Fibroblast of lung (primary cell): Measurements from ENCODE around the gene TSPAN18. TPM values are rescaled to one million over a fixed set of nuclear protein-coding genes. Genes with fewer than 3 reads are reported as not detected.

Experiments
- DNase-seq, 2 donors: peaks; one replicate each; pipeline versions ENCODE4 v3.0.0 to v3.0.0-alpha.2; 2010; ENCODE audit warnings: low read depth in 2 of 2
- H2AFZ ChIP-seq: 2 replicates; pipeline ENCODE4 v1.5.1; 2012; ENCODE audit warnings: low read length, control low read depth, inconsistent platforms
- H3K27ac ChIP-seq: 2 replicates; pipeline ENCODE4 v1.5.1; 2011; ENCODE audit warnings: low read length, control low read depth; ENCODE audit not compliant: insufficient read depth
- H3K27me3 ChIP-seq: 2 replicates; pipeline ENCODE4 v1.5.1; 2011; ENCODE audit warnings: mild to moderate bottlenecking, low read length; ENCODE audit not compliant: control insufficient read depth, insufficient read depth
- H3K36me3 ChIP-seq: 2 replicates; pipeline ENCODE4 v1.5.1; 2011; ENCODE audit warnings: low read length; ENCODE audit not compliant: control insufficient read depth, insufficient read depth
- H3K4me1 ChIP-seq: 2 replicates; pipeline ENCODE4 v1.5.1; 2011; ENCODE audit warnings: low read length; ENCODE audit not compliant: control insufficient read depth, insufficient read depth; ENCODE audit errors: extremely low read depth
- H3K4me2 ChIP-seq: 2 replicates; pipeline ENCODE4 v1.5.1; 2011; ENCODE audit warnings: low read length, control low read depth; ENCODE audit not compliant: insufficient read depth; ENCODE audit errors: extremely low read depth
- H3K4me3 ChIP-seq, 4 experiments: fragments of 200-600 bp in 1 of 4; sonication (generic) in 1 of 4; replicated peaks in 1 of 4; 2 replicates each; pipeline ENCODE4 v1.5.1; 2011 to 2016; ENCODE audit warnings: low read length in 4 of 4, low read depth in 3 of 4, mild to moderate bottlenecking in 3 of 4, control low read depth in 2 of 4, inconsistent platforms in 1 of 4, mixed read lengths in 1 of 4; ENCODE audit not compliant: insufficient read depth in 1 of 4; ENCODE audit errors: control extremely low read depth in 1 of 4
- H3K79me2 ChIP-seq: 2 replicates; pipeline ENCODE4 v1.5.1; 2012; ENCODE audit warnings: mild to moderate bottlenecking, low read length, inconsistent platforms; ENCODE audit not compliant: control insufficient read depth, insufficient read depth
- H3K9ac ChIP-seq: 2 replicates; pipeline ENCODE4 v1.5.1; 2011; ENCODE audit warnings: mild to moderate bottlenecking, low read length, control low read depth; ENCODE audit not compliant: insufficient read depth
- H3K9me3 ChIP-seq: 2 replicates; pipeline ENCODE4 v1.5.1; 2012; ENCODE audit warnings: low read depth, low read length; ENCODE audit not compliant: control insufficient read depth, insufficient read depth
- H4K20me1 ChIP-seq: 2 replicates; pipeline ENCODE4 v1.5.1; 2011; ENCODE audit warnings: low read length; ENCODE audit not compliant: control insufficient read depth, insufficient read depth; ENCODE audit errors: extremely low read depth
- CTCF ChIP-seq, 2 donors: IDR thresholded peaks in 1 of 2; conservative IDR thresholded peaks in 1 of 2; 1 replicate in 1 of 2; 2 replicates in 1 of 2; pipeline ENCODE4 v1.5.1; 2011 to 2012; ENCODE audit warnings: low read length in 2 of 2, control low read depth in 1 of 2, inconsistent platforms in 1 of 2, low read depth in 1 of 2, mild to moderate bottlenecking in 1 of 2
- EZH2 ChIP-seq: IDR thresholded peaks from 2 replicates; pipeline ENCODE4 v1.5.1; 2012; ENCODE audit warnings: low read length, control low read depth, mild to moderate bottlenecking; ENCODE audit errors: missing control alignments
- polyA plus RNA-seq, 2 donors: library from polyadenylated mRNA; depleted of rRNA in 1 of 2; stranded (reverse) in 1 of 2; unstranded in 1 of 2; fragments of >200 nt; gene quantifications; 2 replicates each; pipeline ENCODE4 v1.2.1, GENCODE V29; 2011 to 2012; ENCODE audit warnings: missing spikeins in 1 of 2
- total RNA-seq: library from RNA; depleted of rRNA; stranded (reverse); fragments of >200 nt; gene quantifications from 2 replicates; pipeline ENCODE4 v1.2.1, GENCODE V29; 2014

The TSPAN18 gene
- total and polyA plus RNA-seq, 2 donors (not counting 1 experiment from before 2014, with no cell fraction given) = 0.15 TPM; not detected in 1

DNA sequence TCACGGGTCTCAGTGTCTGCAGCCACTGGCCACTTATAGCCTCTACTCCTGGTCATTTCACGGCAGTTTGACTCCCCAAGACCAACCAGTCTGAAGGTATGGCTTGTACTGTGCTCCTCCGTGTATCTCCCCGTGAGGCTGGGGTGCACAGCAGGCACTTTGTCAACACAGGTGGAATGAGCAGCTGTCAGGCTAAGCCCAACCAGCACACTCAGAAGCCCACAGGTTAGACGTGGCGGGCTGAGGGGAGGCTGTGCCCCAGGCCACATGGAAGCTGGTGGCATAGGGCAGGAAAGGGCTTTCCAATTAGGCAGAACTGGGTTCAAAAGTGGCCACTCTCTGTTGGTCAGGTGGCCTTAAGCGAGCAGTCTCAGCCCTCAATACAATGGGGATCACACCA lies 216.9 kb downstream of the TSPAN18 start:
- no peak overlapping the region for H3K27ac ChIP-seq

DNA sequence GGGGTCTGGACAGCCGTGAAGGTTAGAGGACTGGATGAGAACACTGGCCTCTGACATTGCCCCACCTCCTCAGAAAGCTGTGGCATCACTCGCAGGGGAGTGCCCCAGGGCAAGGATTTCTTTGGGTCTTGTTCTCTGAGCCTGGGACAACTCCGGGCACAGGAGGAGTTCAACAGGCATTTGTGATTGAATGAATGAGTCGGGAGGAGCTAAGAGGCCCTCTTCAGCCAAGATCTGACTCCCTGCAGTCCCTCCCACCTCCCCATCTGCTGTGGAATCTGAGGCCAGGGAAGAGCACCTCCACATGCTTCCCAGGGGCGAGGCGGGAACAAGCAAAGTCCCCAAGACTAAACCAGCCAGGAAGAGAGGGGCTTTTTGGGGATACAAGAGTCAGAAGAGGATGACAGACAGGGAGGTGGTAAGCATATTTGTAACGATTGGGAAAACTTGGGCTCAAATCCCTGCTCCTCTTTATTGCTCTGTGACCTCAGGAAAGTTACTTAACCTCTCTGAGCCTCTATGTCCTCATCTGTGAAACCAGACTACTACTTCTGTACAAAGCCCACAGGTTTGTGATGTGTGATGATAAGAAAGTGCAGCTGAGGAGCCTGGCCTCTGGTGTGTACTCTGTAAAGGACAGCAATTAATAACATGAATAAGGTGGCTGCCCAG lies 217.6 kb downstream of the TSPAN18 start:
- Histone ChIP-seq H3K27me3 (no peaks in the 10 kb centered on the region), H3K9ac (no peak overlapping the region), H3K9me3 (no peaks in the 10 kb centered on the region), H3K4me2 (no peak overlapping the region), H3K27ac (no peak overlapping the region), H3K79me2 (peaks cover 75% of the 10 kb centered on the region), H3K4me3 (no peak overlapping the region), H4K20me1 (peaks cover 2% of the 10 kb centered on the region), H2AFZ (no peak overlapping the region), H3K36me3 (peaks cover 6% of the 10 kb centered on the region), H3K4me1 (peaks cover 17% of the 10 kb centered on the region)
- DNase-seq = no peak
- TF ChIP-seq EZH2 (no peak), CTCF (conservative IDR thresholded peaks at IDR 0.05 in 1 of 2, IDR thresholded peaks at IDR 0.05 in 1 of 2; ENCODE audit: low read depth in 1 of 2, low read length in 2 of 2) (no peak)

More for the DNA sequence above, 216.9 kb downstream of the TSPAN18 start:
- Histone ChIP-seq H3K4me1 (peaks cover 16% of the 10 kb centered on the region), H3K27me3 (no peaks in the 10 kb centered on the region), H3K9me3 (no peaks in the 10 kb centered on the region), H3K4me2 (no peak overlapping the region), H3K36me3 (peaks cover 6% of the 10 kb centered on the region), H3K4me3 (no peak overlapping the region), H3K9ac (no peak overlapping the region), H2AFZ (no peak overlapping the region), H4K20me1 (peaks cover 2% of the 10 kb centered on the region), H3K79me2 (peaks cover 74% of the 10 kb centered on the region)
- no peak for DNase-seq
- TF ChIP-seq CTCF (conservative IDR thresholded peaks at IDR 0.05 in 1 of 2, IDR thresholded peaks at IDR 0.05 in 1 of 2; ENCODE audit: low read depth in 1 of 2, low read length in 2 of 2) (no peak), EZH2 (no peak)

DNA sequence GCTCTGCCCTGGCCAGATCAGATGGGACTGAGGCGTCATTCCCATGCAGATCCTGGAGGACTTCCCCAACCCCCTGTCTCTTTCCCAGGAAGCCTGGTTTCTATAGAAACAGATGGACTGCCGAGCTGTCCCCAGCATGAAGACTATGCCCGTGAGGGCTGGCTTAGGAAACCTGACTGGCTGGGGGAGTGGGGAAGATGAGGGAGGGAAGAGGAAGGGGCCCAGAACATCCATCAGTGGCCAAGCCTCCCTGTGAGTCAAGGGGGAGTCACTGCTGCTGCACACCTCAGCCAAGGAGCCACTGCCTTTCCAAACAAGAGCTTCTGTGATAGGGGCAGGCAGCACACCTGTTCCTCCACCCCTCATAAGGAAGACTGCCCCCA lies 218.1 kb downstream of the TSPAN18 start:
- H3K79me2 ChIP-seq = peaks cover 76% of the 10 kb centered on the region
- H3K4me2 ChIP-seq = no peak overlapping the region
- no peak overlapping the region for H2AFZ ChIP-seq
- TF ChIP-seq EZH2 (no peak), CTCF (conservative IDR thresholded peaks at IDR 0.05 in 1 of 2, IDR thresholded peaks at IDR 0.05 in 1 of 2; ENCODE audit: low read depth in 1 of 2, low read length in 2 of 2) (no peak)
- H4K20me1 ChIP-seq = peaks cover 2% of the 10 kb centered on the region
- H3K27me3 ChIP-seq = no peaks in the 10 kb centered on the region
- no peak for DNase-seq
- peaks cover 6% of the 10 kb centered on the region for H3K36me3 ChIP-seq
- no peak overlapping the region for H3K27ac ChIP-seq
- H3K4me1 ChIP-seq = peaks cover 17% of the 10 kb centered on the region
- H3K9me3 ChIP-seq = no peaks in the 10 kb centered on the region
- no peak overlapping the region for H3K9ac ChIP-seq
- H3K4me3 ChIP-seq = no peak overlapping the region
